Chondrocyte (in vitro differentiated cells): Measurements from ENCODE around the gene BICDL1. TPM values are rescaled to one million over a fixed set of nuclear protein-coding genes. Genes with fewer than 3 reads are reported as not detected.

ENCODE experiments used
- DNase-seq: peaks from one replicate; pipeline ENCODE4 v3.0.0; 2021; ENCODE audit warnings: mixed read lengths, low spot score
- H3K27ac Mint-ChIP-seq: one replicate; pipeline ENCODE4 v1.8.0; 2021; ENCODE audit warnings: mild to moderate bottlenecking, moderate library complexity, mixed read lengths; ENCODE audit not compliant: unreplicated experiment
- H3K27me3 Mint-ChIP-seq: 2 replicates; pipeline ENCODE4 v1.8.0; 2021; ENCODE audit warnings: low read depth, mixed read lengths
- H3K36me3 Mint-ChIP-seq: 2 replicates; pipeline ENCODE4 v1.8.0; 2021; ENCODE audit warnings: low read depth, mixed read lengths
- H3K4me1 Mint-ChIP-seq: 2 replicates; pipeline ENCODE4 v1.8.0; 2021; ENCODE audit warnings: low read depth, mild to moderate bottlenecking, mixed read lengths
- H3K4me3 Mint-ChIP-seq: one replicate; pipeline ENCODE4 v1.8.0; 2021; ENCODE audit warnings: mild to moderate bottlenecking, moderate library complexity, mixed read lengths; ENCODE audit not compliant: unreplicated experiment
- H3K9me3 Mint-ChIP-seq: 2 replicates; pipeline ENCODE4 v1.8.0; 2021; ENCODE audit warnings: low read depth, mixed read lengths
- total RNA-seq: library from RNA; stranded (reverse); gene quantifications from 3 replicates; pipeline ENCODE4 v1.2.1, GENCODE V29; 2021
- TF ChIP-seq, protein P1 (sequence below): fragments of 200-600 bp; sonication (generic); IDR thresholded peaks from 2 replicates; pipeline ENCODE4 v1.5.0; 2021; ENCODE audit warnings: antibody characterized with exemption, mild to moderate bottlenecking, moderate library complexity

The BICDL1 gene
- total RNA-seq, 1 donor from 2014 or later: 0.45 TPM

- Mint-ChIP-seq H3K4me1 (peaks cover 5% of the 10 kb centered on the region), H3K27ac (peak overlapping the region; percentile 32), H3K4me3 (no peak overlapping the region), H3K36me3 (peaks cover 29% of the 10 kb centered on the region), H3K27me3 (no peaks in the 10 kb centered on the region), H3K9me3 (no peaks in the 10 kb centered on the region)
- no peak for DNase-seq
- TF ChIP-seq, protein P1, sequence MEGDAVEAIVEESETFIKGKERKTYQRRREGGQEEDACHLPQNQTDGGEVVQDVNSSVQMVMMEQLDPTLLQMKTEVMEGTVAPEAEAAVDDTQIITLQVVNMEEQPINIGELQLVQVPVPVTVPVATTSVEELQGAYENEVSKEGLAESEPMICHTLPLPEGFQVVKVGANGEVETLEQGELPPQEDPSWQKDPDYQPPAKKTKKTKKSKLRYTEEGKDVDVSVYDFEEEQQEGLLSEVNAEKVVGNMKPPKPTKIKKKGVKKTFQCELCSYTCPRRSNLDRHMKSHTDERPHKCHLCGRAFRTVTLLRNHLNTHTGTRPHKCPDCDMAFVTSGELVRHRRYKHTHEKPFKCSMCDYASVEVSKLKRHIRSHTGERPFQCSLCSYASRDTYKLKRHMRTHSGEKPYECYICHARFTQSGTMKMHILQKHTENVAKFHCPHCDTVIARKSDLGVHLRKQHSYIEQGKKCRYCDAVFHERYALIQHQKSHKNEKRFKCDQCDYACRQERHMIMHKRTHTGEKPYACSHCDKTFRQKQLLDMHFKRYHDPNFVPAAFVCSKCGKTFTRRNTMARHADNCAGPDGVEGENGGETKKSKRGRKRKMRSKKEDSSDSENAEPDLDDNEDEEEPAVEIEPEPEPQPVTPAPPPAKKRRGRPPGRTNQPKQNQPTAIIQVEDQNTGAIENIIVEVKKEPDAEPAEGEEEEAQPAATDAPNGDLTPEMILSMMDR: no peak
Observed at GRCh38 chr12:120125792-120126634, 137.0 kb downstream of the BICDL1 start.

- peaks cover 4% of the 10 kb centered on the region for H3K4me1 Mint-ChIP-seq
- H3K27me3 Mint-ChIP-seq: no peaks in the 10 kb centered on the region
- DNase-seq: no peak
- no peaks in the 10 kb centered on the region for H3K9me3 Mint-ChIP-seq
- H3K27ac Mint-ChIP-seq: no peak overlapping the region
- TF ChIP-seq, protein P1: no peak
- H3K4me3 Mint-ChIP-seq: no peak overlapping the region
- peaks cover 34% of the 10 kb centered on the region for H3K36me3 Mint-ChIP-seq
Observed at GRCh38 chr12:120126635-120127005, 137.6 kb downstream of the BICDL1 start.

DNA sequence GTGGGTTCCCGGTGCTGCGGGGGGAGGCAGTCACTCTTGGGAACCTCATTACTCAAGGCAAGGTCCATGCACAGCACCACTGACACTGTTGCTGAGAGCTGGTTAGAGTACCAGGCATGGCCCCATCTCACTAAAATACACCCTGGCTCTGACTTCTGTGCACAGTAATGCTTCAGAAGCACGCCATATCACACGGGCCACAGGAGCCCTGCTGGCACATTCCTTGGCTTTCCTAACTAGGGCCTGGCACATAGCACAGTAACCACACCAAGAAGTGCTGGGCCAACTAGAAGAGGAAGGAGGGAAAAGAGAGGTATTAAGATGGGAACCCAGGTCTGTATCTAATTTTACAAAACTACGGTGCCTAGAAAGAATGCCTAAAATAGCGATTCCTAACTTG, 141.0 kb downstream of the BICDL1 start:
- H3K36me3 Mint-ChIP-seq: peaks cover 49% of the 10 kb centered on the region
- TF ChIP-seq, protein P1: no peak
- no peak overlapping the region for H3K27ac Mint-ChIP-seq
- H3K4me3 Mint-ChIP-seq: no peak overlapping the region
- peaks cover 4% of the 10 kb centered on the region for H3K4me1 Mint-ChIP-seq
- H3K27me3 Mint-ChIP-seq: no peaks in the 10 kb centered on the region
- no peak for DNase-seq
- no peaks in the 10 kb centered on the region for H3K9me3 Mint-ChIP-seq

- TF ChIP-seq, protein P1: no peak
- H3K4me1 Mint-ChIP-seq: peaks cover 4% of the 10 kb centered on the region
- no peak overlapping the region for H3K4me3 Mint-ChIP-seq
- no peaks in the 10 kb centered on the region for H3K9me3 Mint-ChIP-seq
- peaks cover 52% of the 10 kb centered on the region for H3K36me3 Mint-ChIP-seq
- DNase-seq: no peak
- H3K27me3 Mint-ChIP-seq: no peaks in the 10 kb centered on the region
- no peak overlapping the region for H3K27ac Mint-ChIP-seq
Observed at GRCh38 chr12:120131116-120131515, 142.1 kb downstream of the BICDL1 start.

DNA sequence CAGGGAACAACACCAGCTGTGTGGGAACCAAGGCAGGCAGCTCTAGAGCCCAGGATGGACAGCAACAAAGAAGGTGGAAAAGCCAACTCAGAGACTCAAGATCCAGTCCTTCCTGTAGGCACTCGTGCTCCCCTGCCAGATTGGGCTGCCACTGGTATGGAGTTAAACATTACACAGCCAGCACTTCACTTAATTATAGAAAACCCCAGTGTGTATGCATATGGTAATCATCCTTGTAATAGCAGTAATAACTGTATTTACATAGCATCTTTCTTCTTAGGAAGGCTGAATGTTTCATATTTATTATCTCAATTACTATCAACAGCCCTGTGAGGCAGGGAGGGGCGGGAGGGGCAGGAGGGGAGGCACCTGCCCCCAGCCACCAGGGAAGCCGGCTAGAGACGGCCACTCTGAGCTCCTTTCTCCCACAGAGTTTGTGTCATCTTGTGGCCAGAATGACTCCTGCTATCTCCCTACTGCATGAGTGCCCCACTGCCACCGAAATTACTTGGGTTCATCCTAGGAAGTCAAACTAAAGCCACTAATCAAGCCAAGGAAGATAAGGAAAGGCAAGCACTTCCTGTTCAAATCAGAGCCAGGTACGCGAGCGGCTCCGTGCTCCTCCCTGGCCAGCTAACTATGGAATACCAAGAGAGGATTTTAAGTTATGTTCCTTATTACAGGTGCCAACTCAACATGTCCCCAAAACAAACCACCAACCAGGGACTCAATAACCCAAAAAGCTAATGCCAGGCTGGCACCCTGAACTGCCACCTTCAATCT, 143.2 kb downstream of the BICDL1 start:
- TF ChIP-seq, protein P1: no peak
- no peak for DNase-seq
- peak overlapping the region; percentile 17 for H3K27ac Mint-ChIP-seq

More for the DNA sequence above, 143.2 kb downstream of the BICDL1 start:
- Mint-ChIP-seq H3K27me3 (no peaks in the 10 kb centered on the region), H3K4me3 (no peak overlapping the region), H3K4me1 (no peaks in the 10 kb centered on the region), H3K9me3 (no peaks in the 10 kb centered on the region), H3K36me3 (peaks cover 54% of the 10 kb centered on the region)
